ENCODE measurements around the gene ARAF.

DNA sequence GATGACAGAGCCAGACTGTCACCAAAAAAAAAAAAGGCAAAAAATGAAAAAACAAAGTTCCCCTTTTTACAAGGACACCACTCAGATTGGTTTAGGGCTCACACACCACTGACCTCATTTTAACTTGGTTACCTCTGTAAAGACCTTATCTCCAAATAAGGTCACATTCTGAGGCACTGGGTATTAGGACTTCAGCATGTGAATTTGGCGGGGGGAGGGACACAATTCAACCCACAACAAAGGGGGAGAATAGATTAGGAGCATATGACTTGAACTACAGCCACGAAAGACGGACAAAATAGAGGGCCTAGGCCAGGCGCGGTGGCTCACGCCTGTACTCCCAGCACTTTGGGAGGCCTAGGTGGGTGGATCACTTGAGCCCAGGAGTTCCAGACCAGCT is 31.0 kb upstream of the ARAF start:
- TF ChIP-seq POLR2A (IDR thresholded peaks at IDR 0.05), result no peak
- TF ChIP-seq, protein P1, sequence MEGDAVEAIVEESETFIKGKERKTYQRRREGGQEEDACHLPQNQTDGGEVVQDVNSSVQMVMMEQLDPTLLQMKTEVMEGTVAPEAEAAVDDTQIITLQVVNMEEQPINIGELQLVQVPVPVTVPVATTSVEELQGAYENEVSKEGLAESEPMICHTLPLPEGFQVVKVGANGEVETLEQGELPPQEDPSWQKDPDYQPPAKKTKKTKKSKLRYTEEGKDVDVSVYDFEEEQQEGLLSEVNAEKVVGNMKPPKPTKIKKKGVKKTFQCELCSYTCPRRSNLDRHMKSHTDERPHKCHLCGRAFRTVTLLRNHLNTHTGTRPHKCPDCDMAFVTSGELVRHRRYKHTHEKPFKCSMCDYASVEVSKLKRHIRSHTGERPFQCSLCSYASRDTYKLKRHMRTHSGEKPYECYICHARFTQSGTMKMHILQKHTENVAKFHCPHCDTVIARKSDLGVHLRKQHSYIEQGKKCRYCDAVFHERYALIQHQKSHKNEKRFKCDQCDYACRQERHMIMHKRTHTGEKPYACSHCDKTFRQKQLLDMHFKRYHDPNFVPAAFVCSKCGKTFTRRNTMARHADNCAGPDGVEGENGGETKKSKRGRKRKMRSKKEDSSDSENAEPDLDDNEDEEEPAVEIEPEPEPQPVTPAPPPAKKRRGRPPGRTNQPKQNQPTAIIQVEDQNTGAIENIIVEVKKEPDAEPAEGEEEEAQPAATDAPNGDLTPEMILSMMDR (IDR thresholded peaks at IDR 0.05 in 8 of 11, conservative IDR thresholded peaks at IDR 0.05 in 3 of 11), result no peak

Data from spleen (tissue), 7 donors.